NCI-H128 (cell line): ENCODE data around the gene ACTL6A.

Experiments used
- DNase-seq: peaks from one replicate; lab custom pipeline; 2025; ENCODE audit not compliant: unreplicated experiment; lab: John Stamatoyannopoulos, UW

Gene ACTL6A

DNA sequence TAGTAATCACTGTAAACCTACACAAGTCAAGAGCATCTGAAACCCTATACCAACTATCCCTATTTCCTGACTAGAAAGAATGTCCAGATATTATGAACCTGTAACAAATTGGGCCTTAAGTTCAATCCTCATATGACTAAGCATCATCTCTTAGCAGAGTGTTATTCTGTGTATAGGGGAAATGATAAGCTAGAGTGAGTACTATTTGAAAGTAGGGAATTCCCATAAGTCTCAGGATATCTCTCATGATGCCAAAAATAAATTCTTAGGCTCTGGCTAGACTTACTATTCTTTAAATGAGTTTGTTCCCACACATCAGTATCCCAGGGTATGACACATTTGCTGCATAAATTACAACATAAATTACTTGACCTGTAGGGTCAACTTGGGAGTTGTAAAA, 26.4 kb downstream of the ACTL6A start:
- no peak for DNase-seq

DNA sequence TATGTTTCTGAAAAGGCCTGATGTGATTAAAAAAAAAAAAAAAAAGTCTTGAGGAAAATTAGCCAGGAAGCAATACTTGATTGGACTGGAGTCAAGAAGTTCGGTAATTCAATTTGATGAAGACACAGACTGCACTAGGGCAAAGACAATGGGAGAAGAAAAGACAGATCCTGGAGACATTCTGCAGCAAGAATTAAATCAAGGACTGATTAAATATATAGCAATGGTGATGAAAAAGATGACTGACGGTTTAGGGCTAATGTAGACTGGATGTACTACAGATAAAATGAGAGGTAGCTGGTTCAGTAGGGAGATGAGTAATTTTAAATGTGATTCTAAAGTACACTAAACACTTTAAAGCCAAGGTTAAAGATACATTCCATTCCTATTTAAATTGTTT, 27.9 kb downstream of the ACTL6A start:
- no peak for DNase-seq

DNA sequence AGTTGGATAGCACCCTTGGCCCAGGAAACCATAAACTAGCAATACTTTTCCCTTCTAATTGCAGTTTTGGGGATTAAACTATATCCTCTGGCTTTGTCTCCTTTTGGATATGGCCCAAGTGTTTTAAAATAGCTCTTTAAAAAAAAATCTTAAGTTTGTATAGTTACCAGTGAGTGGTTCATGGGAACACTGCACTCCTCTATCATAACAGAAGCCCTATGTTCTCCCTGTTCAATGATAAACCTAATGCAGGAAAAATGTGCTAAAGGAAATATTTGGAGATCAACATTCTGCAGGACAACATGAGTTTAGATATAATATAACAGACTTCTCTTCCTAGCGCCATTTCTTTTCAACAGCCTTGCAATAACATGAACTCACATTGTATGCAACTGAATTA, 28.6 kb downstream of the ACTL6A start:
- no peak for DNase-seq

DNA sequence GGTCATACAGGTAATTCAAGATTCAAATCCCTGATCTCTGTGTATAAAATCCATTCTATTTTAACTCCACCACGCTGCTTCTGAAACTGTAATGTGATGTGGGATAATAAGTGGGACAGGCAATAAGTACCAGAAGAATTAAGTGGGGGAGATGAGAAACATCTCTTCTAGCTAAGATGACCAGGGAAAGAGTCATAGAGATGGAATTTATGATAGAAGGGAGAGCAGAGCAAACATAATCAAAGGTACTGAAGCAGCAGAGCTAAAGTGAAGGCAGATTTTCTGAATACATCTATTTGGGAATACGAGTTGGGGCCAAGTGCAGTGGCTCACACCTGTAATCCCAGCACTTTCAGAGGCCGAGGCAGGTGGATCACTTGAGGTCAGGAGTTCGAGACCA, 36.8 kb downstream of the ACTL6A start:
- no peak for DNase-seq

DNA sequence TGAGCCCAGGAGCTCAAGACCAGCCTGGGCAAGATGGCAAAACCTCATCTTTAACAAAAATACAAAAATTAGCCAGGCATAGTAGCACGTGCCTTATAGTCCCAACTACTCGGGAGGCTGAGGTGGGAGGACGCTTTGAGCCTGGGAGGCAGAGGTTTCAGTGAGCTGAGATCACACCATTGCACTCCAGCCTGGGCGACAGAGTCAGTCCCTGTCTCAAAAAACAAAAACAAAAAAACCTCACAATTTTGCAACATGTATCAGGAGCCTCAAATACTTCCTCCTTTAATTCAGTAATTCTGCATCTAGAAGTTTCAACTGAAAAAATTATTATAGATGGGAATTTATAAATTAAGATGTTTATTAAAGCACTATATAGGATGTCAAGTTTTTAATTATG, 40.6 kb downstream of the ACTL6A start:
- DNase-seq = no peak

- DNase-seq = no peak
Measured at GRCh38 chr3:179603831-179604230, 41.1 kb downstream of the ACTL6A start.

GRCh38 chr3:179604321-179605078, 41.8 kb downstream of the ACTL6A start, which contains the start of the genes MRPL47 and NDUFB5:
MRPL47 (minus strand) TSS chr3:179604638; CDS start chr3:179604624, 14 bp downstream.
NDUFB5 (plus strand) TSS chr3:179604794; CDS start chr3:179604816, 22 bp downstream.
- DNase-seq = peak; percentile 92

DNA sequence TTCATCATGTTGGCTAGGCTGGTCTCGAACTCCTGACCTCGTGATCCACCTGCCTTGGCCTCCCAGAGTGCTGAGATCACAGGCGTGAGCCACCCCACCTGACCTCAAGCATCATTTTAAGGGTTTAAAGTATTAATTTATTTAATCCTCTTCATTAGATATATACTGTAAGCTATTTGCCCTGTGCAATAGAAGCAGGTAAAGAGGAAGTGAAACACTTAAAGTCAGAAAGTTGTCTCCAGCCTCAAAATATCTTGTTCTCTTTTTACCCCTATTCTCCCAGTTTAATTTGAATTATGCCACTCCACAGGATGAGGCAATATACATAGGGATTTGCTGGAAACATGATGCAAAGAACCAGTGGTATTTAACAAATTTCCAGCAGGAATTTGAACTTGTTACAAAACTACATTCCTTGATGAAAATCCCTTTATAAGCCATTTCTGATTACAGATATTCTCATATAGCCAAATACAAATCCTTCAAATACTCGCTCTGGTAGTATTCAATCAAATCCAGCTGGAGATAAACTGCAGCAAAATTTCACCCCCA, 43.9 kb downstream of the ACTL6A start:
- DNase-seq = no peak

GRCh38 chr3:179608931-179609720, 46.4 kb downstream of the ACTL6A start:
- no peak for DNase-seq

- DNase-seq = no peak
Measured at GRCh38 chr3:179610066-179610465, 47.3 kb downstream of the ACTL6A start.

GRCh38 chr3:179613807-179614206, 51.1 kb downstream of the ACTL6A start:
- DNase-seq = no peak

GRCh38 chr3:179615458-179616173, 52.9 kb downstream of the ACTL6A start:
- DNase-seq = no peak

DNA sequence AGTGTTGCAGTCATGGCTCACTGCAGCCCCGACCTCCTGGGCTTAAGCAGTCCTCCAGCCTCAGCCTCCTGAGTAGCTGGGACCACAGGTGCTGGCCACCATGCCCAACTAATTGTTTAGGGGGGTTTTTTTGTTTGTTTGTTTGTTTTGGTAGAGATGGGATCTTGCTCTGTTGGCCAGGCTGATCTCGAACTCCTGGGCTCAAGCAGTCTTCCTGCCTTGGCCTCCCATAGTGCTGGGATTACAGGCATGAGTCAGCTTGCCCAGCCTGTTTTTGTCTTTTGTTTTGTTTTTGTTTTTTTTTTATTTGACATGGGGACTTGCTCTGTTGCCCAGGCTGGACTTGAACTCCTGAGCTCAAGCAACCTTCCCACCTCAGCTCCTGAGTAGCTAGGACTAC, 59.3 kb downstream of the ACTL6A start:
- DNase-seq = no peak

DNA sequence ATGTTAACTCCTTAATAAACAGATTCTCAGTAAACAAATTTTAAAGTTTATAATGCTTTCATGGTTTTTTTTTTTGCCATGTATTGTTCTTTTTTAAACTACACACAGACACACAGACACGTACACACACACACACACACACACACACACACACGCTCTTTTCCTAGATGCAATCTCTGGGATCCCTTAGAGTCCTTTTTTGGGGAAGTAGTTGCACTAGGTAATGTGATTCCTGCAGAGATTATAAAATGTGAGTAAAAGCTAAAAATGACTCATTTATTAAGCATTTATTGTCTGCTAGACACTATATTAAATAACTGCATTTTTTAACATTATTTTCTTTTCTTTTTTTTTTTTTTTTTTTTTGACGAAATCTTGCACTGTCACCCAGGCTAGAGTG, 61.7 kb downstream of the ACTL6A start:
- DNase-seq = no peak

DNA sequence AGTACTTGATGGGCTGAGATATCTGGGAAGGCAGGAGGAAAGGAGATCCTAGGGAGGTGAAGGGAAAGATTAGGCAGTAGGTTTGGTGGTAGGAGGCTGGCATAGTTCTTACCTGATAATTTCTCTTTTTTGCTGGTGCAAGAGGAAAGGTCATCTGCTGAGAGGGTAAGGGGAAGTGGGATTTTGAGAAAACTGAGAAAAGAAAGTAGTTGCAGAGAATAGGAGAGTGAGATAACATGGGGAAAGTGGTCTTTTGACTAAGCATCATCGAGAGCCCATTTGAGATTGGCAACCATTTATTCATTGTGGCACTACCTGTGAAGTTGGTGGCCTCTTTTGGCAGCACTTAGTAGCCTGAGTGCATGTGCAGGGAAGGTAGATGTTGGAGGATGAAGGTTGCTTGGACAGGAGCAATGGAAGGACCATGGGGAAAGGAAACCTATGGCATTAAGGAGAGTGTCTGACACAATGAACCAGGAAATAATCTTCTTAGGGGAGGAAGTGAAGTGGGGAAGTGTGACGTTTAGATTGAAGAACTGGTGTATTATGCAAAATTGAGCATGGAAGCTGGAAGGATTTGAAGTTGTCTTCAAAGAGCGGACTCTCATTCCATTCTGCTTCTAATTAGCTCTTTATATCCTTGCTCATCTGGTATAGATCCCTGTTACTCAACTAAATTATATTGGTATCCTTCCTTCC, 68.2 kb downstream of the ACTL6A start:
- DNase-seq = no peak
